GM12878 (cell line): ENCODE data around the gene LRP1B. TPM values are rescaled to one million over a fixed set of nuclear protein-coding genes. Genes with fewer than 3 reads are reported as not detected.

Source experiments
- ATAC-seq: fragments of 200-7000 bp; cut with Tn5 transposase; 3 replicates; pipeline ENCODE4 v1.9.1; 2020; ENCODE audit warnings: mild to moderate bottlenecking, moderate library complexity
- BruUV-seq: library from RNA; stranded (reverse); fragments of 400-500 nt; replicated peaks from 2 replicates; lab custom pipeline; 2021; lab: Mats Ljungman, UMichigan
- CTCF ChIA-PET: fragments of 300-600 bp; sonication (Branson Sonifier 250); formaldehyde crosslinking; extraction: SDS; loops from one replicate; lab custom pipeline; 2021; ENCODE audit warnings: inconsistent platforms; lab: Yijun Ruan, JAX
- POLR2A ChIA-PET: fragments of 350-600 bp; formaldehyde crosslinking; extraction: SDS; loops from one replicate; lab custom pipeline; 2021; ENCODE audit warnings: inconsistent platforms; lab: Charles Lee
- RAD21 ChIA-PET: fragments of 300-600 bp; sonication (Branson Sonifier 250); formaldehyde crosslinking; loops from one replicate; lab custom pipeline; 2023; ENCODE audit warnings: antibody characterized with exemption; ENCODE audit not compliant: unreplicated experiment; lab: Charles Lee
- SMC1A ChIA-PET: fragments of 300-600 bp; sonication (Branson Sonifier 250); formaldehyde crosslinking; loops from one replicate; lab custom pipeline; 2023; ENCODE audit not compliant: unreplicated experiment, uncharacterized antibody; lab: Charles Lee
- DNase-seq: peaks from one replicate; pipeline ENCODE4 v3.0.0-alpha.2; 2011; ENCODE audit warnings: low read depth, low spot score
- FAIRE-seq: peaks from 3 replicates; lab custom pipeline; 2011; peaks lifted over from hg19 to GRCh38; lab: Jason Lieb, UNC
- H2AFZ ChIP-seq: 2 replicates; pipeline ENCODE4 v1.6.0; 2011; ENCODE audit warnings: low read depth, low read length, control low read depth; ENCODE audit not compliant: control insufficient read depth
- H3K27ac ChIP-seq: 2 replicates; pipeline ENCODE4 v1.5.1; 2011; ENCODE audit warnings: control low read depth; ENCODE audit not compliant: control insufficient read depth, insufficient read depth
- H3K27me3 ChIP-seq, 2 experiments: replicated peaks in 1 of 2; 2 replicates each; pipeline versions ENCODE4 v1.6.0 to v1.6.1; 2011; ENCODE audit warnings: low read length in 1 of 2; ENCODE audit not compliant: control insufficient read depth in 2 of 2, insufficient read depth in 2 of 2
- H3K36me3 ChIP-seq, 2 experiments: 2 replicates each; pipeline ENCODE4 v1.5.1; 2011; ENCODE audit warnings: low read length in 1 of 2; ENCODE audit not compliant: control insufficient read depth in 2 of 2, insufficient read depth in 2 of 2
- H3K4me1 ChIP-seq: 2 replicates; pipeline ENCODE4 v1.6.1; 2011; ENCODE audit warnings: mild to moderate bottlenecking, low read length, moderate library complexity, mixed read lengths; ENCODE audit not compliant: control insufficient read depth, insufficient read depth
- H3K4me2 ChIP-seq: 2 replicates; pipeline ENCODE4 v1.6.0; 2011; ENCODE audit warnings: control low read depth; ENCODE audit not compliant: control insufficient read depth, insufficient read depth
- H3K4me3 ChIP-seq: fragments of 200-600 bp; sonication (generic); 2 replicates; pipeline ENCODE4 v1.5.1; 2016
- H3K79me2 ChIP-seq: 2 replicates; pipeline ENCODE4 v1.6.0; 2011; ENCODE audit warnings: low read length; ENCODE audit not compliant: control insufficient read depth, insufficient read depth
- H3K9ac ChIP-seq: 2 replicates; pipeline ENCODE4 v1.8.0; 2011; ENCODE audit warnings: low read length, control low read depth, mixed read lengths; ENCODE audit not compliant: control insufficient read depth, insufficient read depth
- H3K9me3 ChIP-seq: replicated peaks from 3 replicates; pipeline ENCODE4 v1.5.1; 2011; ENCODE audit warnings: mild to moderate bottlenecking, low read length; ENCODE audit not compliant: control insufficient read depth, insufficient read depth
- H4K20me1 ChIP-seq: 2 replicates; pipeline ENCODE4 v1.6.0; 2011; ENCODE audit not compliant: control insufficient read depth, insufficient read depth
- CEBPB ChIP-seq, 2 experiments: fragments of 150-350 bp in 1 of 2; IDR thresholded peaks; 2 replicates each; pipeline ENCODE4 v1.6.1; 2012 to 2014; ENCODE audit warnings: low read depth in 2 of 2, low read length in 2 of 2, borderline replicate concordance in 1 of 2, inconsistent platforms in 1 of 2
- CREB1 ChIP-seq: IDR thresholded peaks from 2 replicates; pipeline ENCODE4 v1.6.1; 2012; ENCODE audit warnings: low read depth, mild to moderate bottlenecking, inconsistent platforms
- NFYA ChIP-seq: IDR thresholded peaks from 2 replicates; pipeline ENCODE4 v1.6.1; 2011; ENCODE audit warnings: low read depth, mild to moderate bottlenecking, low read length, improper control_type of control experiment, borderline replicate concordance
- NR2F1 ChIP-seq: fragments of 450-650 bp; conservative IDR thresholded peaks from 2 replicates; pipeline ENCODE4 v1.6.1; 2017; ENCODE audit warnings: mild to moderate bottlenecking
- TCF12 ChIP-seq: IDR thresholded peaks from 2 replicates; pipeline ENCODE4 v1.6.1; 2011; ENCODE audit warnings: low read depth, mild to moderate bottlenecking, low read length
- YBX1 ChIP-seq: fragments of 450-650 bp; IDR thresholded peaks from 2 replicates; pipeline ENCODE4 v1.6.1; 2016; ENCODE audit warnings: antibody characterized with exemption
- WGBS: methylation state at CpG from one replicate; pipeline ENCODE4 v1.1.6; 2016; ENCODE audit warnings: low lambda C conversion rate; ENCODE audit not compliant: insufficient replicate concordance, insufficient coverage; ENCODE audit errors: missing lambda C conversion rate; 5-methylcytosine and 5-hydroxymethylcytosine counted together
- in situ Hi-C: fragments of 300-500 bp; cut with MboI; formaldehyde crosslinking; loops from 9 replicates; pipeline ENCODE4 v1.14.3; 2018; ENCODE audit warnings: mixed read lengths
- intact Hi-C: fragments of 100-400 bp; cut with micrococcal nuclease; formaldehyde crosslinking; loops from one replicate; pipeline ENCODE4 v1.14.2; 2022; ENCODE audit not compliant: unreplicated experiment
- microRNA-seq: library from miRNA; unstranded; fragments of <30 nt; microRNA quantifications from one replicate; pipeline ENCODE4, GENCODE V29; 2018
- polyA plus RNA-seq, 11 experiments: library from polyadenylated mRNA; depleted of rRNA in 4 of 11; unstranded in 6 of 11; stranded (reverse) in 5 of 11; fragments of >200 nt; fragmentation: Nextera tagmentation in 4 of 11; fragmentation: Illumina TruSeq in 1 of 11; extraction: Ambion mirVana in 4 of 11; extraction: Trizol in 1 of 11; gene quantifications; 1 replicate in 1 of 11; 2 replicates in 10 of 11; pipeline versions ENCODE4 v1.2.1 to v1.2.3, GENCODE V29; 2011 to 2016; ENCODE audit warnings: inconsistent platforms in 2 of 11, missing spikeins in 2 of 11, low read depth in 1 of 11
- small RNA-seq: library from RNA; depleted of rRNA; stranded (forward); fragments of <200 nt; gene quantifications from one replicate; pipeline ENCODE3, GENCODE V24; 2014
- total RNA-seq, 4 experiments: library from RNA; depleted of rRNA in 3 of 4; stranded (reverse); fragments of >200 nt in 3 of 4; fragmentation: Illumina TruSeq in 1 of 4; extraction: Trizol in 1 of 4; gene quantifications; 2 replicates each; pipeline versions ENCODE4 v1.2.1 to v1.2.3, GENCODE V29; 2013 to 2021
- TF ChIP-seq, protein P1 (sequence below): fragments of 450-650 bp; IDR thresholded peaks from 2 replicates; pipeline ENCODE4 v1.6.1; 2016; ENCODE audit warnings: mild to moderate bottlenecking

LRP1B gene
- total and polyA plus RNA-seq, 10 of the 15 experiments (the other 5 are each of a cell fraction or from before 2014, with no cell fraction given), result under 0.01 to 0.06 (median 0.03) TPM; not detected in 5

DNA sequence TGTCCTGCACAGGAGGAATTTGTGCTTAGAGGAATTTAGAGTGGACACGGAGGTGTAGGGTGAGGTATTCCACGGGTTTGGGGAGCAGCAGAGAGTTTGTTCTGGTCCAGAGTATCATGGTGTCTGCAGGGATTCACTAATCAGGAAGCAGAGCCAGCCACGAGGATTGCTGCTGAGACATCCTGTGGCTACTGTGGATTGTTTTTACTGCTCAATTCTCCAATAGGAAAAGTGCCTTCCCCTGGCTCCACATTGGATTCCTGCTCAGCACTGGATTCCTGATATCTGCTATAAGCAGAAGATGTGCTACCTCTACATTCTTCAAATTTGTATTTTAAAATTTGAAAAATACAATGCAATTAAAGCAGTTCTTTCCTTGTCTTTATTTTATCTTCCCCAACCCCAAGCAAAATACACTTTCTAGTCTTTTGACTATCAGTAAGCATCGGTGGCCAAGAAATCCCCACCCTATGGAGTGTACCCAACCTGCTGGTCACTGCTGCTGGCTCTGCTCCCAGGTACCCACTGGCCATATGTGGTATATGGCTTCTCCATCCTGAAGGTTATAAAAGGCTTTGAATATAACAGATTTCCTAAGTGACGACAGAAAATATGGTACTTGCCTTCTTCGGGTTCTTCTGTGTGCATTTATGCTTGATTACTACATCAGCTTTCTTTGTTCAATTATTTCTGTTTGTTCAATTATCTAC lies 1947.6 kb downstream of the LRP1B start:
- BruUV-seq, result no TSS peak
- ChIA-PET POLR2A (no interaction called here), RAD21 (no interaction called here), SMC1A (no interaction called here), CTCF (no interaction called here)
- H3K4me3 ChIP-seq, result no peak overlapping the region
- no peak overlapping the region for H3K27ac ChIP-seq
- H3K27me3 ChIP-seq, result no peaks in the 10 kb centered on the region
- no peak overlapping the region for H3K4me2 ChIP-seq
- no peaks in the 10 kb centered on the region for H3K79me2 ChIP-seq
- ATAC-seq (no peak), DNase-seq (no peak), FAIRE-seq (no peak)
- intact Hi-C loops (no loop called here), in situ Hi-C loops (no loop called here)
- no peaks in the 10 kb centered on the region for H3K36me3 ChIP-seq
- H3K9ac ChIP-seq, result no peak overlapping the region
- WGBS, result 8% methylated on average over 6 of the region's 6 CpGs
- H2AFZ ChIP-seq, result no peak overlapping the region
- no peaks in the 10 kb centered on the region for H3K4me1 ChIP-seq
- no peaks in the 10 kb centered on the region for H3K9me3 ChIP-seq
- H4K20me1 ChIP-seq, result no peaks in the 10 kb centered on the region
- no peak for TF ChIP-seq YBX1
- TF ChIP-seq NR2F1, result no peak
- TF ChIP-seq CREB1, result no peak
- TF ChIP-seq, protein P1, sequence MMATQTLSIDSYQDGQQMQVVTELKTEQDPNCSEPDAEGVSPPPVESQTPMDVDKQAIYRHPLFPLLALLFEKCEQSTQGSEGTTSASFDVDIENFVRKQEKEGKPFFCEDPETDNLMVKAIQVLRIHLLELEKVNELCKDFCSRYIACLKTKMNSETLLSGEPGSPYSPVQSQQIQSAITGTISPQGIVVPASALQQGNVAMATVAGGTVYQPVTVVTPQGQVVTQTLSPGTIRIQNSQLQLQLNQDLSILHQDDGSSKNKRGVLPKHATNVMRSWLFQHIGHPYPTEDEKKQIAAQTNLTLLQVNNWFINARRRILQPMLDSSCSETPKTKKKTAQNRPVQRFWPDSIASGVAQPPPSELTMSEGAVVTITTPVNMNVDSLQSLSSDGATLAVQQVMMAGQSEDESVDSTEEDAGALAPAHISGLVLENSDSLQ, result no peak
- no peak for TF ChIP-seq NFYA
- no peak for TF ChIP-seq CEBPB (IDR thresholded peaks at IDR 0.05; ENCODE audit: borderline replicate concordance in 1 of 2, low read depth in 2 of 2, low read length in 2 of 2)
- TF ChIP-seq TCF12, result no peak

Small RNAs within 50 kb of the gene (microRNA-seq; reads per million reads assigned to microRNA genes)
- not detected for gene MIR7157

Small RNAs within 50 kb of the gene (small RNA-seq; reads per million reads assigned to genes)
- gene AC068287.1 (not detected), gene MTCO1P44 (not detected), gene RF00019 (not detected), gene RF02271 (not detected), gene RNU6-904P (not detected)
